Bone marrow (tissue), 2 donors: Measurements from ENCODE around the gene CENPB.
"Not testable (repeated sequence)": the region's sequence is repeated elsewhere in the genome, so short reads cannot be mapped to it uniquely, and the experiment has no call there.

Source experiments
- DNase-seq, 2 donors: peaks; one replicate each; lab custom pipeline; 2025; lab: John Stamatoyannopoulos, UW

Gene CENPB

DNA sequence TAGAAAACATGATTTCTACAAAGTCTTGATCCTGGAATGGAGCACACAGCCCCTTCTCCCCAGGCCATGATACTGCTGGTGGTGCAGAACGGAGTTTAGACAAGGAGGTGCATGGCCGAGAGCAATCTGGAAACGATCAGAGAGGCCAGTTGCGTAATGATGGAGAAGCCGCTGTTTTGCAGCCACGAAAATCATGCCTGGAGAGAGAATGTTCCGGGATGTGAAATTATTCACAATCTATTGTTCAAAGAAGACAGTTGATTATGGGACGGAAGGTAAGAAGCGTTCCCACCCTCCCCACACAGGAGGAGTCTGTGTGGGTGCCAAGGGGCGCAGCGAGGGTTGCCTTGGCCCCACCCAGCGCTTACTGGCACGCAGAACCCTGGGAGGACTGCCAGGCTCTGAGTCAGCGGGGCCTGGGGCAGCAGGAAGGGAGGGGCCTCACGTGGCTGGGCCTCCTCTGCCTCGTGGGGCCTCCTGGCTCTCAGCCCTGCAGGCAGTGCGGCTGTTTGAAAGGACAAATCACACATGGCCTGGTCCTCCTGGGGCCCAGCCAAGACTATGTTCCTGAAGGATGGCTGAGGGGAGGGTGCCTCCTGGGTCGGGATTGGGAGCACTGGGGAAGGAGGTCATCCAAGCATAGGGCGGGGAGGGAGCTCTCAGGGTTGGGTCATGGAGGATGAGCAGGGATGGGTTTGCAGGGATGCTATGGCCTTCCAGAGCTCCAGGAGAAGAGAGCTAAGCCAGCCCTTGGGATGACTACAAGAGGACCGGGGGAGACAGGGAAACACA is 25.1 kb upstream of the CENPB start:
- DNase-seq = peak; percentile 83 to 89

DNA sequence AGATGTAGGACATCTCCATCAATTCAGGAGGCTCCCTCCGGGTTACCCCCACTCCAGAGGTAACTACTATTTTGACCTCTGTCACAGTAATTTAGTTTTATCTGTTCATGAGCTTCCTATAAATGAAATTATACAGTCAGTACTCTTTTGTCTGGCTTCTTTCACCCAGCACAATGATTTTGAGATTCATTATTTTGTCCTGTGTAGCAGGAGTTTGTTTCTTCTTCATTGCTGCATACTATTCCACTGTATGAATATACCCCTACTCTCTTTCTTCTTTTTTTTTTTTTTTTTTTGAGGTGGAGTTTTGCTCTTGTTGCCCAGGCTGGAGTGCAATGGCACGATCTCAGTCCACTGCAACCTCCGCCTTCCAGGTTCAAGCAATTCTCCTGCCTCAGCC is 22.0 kb upstream of the CENPB start:
- no peak for DNase-seq

DNA sequence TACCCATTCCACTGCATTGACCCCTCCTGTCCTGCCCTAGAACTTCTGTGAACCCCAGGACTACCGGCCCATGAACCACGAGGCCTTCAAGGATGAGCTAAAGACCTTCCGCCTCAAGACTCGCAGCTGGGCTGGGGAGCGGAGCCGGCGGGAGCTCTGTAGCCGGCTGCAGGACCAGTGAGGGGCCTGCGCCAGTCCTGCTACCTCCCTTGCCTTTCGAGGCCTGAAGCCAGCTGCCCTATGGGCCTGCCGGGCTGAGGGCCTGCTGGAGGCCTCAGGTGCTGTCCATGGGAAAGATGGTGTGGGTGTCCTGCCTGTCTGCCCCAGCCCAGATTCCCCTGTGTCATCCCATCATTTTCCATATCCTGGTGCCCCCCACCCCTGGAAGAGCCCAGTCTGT is 18.2 kb upstream of the CENPB start:
- DNase-seq = no peak

DNA sequence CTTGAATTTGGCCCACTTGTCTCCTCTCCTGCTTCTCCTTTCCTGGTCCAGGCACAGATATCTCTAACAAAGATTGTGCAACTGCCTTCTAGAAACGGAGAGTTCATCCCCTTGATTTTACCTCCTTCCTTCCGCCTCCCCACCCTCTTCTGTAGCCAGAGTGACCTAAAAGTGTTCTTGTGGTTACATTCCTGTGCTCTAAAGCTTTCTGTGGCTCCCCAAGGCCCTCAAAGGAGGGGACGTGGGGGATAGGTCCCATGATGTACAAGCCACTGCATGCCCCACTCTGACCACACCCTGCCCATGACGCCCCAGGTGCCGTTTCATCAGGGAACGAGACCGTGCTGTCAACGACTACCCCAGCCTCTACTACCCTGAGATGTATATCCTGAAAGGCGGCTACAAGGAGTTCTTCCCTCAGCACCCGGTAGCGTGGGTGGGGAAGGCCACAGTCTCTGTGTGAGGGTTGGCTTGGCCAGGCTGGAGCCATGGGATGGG is 17.8 kb upstream of the CENPB start:
- DNase-seq = no peak

DNA sequence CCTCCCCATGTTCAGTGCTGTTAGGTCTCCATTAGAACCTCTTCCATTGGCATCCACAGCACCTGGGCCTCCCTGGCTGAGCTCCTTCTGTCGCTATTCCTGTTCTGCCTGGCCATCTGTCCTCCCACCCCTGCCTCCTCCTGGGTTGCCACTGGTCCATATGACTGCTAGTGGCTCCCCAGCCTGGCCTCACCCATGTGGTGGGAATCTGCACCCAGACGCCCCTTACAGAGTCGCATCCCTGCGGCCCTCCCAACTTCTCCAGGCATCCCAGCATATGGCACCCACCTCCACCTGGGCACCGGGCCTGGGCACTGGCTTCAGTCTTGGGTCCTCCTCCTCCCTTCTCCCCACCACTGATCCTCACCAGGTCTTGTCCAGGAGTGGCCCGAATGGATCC is 17.3 kb upstream of the CENPB start:
- no peak for DNase-seq

DNA sequence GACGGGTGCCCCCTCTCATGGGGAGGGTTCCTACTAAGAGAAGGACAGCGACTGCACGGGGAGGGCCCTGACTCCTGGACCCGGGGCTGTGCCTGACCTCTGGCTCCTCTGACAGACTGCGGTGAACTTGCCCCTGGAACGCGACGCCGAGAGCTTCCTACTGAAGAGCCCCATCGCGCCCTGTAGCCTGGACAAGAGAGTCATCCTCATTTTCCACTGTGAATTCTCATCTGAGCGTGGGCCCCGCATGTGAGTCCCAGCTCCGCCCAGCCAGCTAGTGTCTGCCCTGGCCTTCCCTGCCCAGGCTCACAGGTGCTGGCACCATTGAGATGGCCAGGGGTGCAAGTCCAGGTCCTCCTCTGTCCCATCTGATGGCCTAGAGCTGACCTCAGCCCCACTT is 16.7 kb upstream of the CENPB start:
- DNase-seq = no peak

DNA sequence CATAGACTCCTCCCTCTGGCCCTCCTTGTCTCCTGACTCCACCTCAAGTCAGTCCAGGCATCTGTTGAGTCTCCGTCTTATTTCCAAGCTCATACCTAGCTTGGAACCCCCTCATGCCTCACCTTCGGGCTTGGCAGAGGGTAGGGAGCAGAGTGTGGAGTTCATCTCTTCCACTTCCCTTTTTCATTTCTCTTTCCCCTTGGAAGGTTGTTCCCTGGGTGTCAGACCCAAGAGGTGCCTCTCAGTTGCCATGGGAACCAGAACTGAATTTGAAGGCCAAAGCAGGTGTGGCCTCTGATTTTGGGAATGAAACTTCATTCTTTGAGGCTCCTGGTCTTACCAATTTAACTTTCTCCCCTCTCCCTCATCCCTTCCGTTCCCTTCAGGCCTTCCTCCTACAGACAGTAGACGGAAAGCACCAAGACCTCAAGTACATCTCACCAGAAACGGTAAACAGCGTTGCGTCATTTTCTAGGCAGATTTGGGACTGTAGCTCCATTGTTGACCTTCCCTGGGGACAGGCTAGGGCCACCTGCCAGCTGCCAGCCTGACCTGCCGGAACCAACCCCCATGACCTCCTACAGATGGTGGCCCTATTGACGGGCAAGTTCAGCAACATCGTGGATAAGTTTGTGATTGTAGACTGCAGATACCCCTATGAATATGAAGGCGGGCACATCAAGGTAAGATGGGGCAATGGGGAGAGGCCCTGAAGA is 16.1 kb upstream of the CENPB start:
- DNase-seq = no peak

DNA sequence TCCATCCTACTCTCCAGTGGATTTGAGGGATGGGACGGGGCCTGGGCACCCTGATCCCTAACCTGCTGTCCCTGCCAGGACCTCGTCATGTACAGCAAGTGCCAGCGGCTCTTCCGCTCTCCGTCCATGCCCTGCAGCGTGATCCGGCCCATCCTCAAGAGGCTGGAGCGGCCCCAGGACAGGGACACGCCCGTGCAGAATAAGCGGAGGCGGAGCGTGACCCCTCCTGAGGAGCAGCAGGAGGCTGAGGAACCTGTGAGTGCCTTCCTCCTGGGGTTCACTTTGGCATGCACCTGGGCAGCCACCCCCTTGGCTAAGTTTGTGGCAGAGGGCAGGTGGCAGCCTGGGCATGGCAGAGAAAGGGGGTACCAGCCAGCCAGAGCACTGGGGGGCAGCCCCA is 15.3 kb upstream of the CENPB start:
- no peak for DNase-seq

DNA sequence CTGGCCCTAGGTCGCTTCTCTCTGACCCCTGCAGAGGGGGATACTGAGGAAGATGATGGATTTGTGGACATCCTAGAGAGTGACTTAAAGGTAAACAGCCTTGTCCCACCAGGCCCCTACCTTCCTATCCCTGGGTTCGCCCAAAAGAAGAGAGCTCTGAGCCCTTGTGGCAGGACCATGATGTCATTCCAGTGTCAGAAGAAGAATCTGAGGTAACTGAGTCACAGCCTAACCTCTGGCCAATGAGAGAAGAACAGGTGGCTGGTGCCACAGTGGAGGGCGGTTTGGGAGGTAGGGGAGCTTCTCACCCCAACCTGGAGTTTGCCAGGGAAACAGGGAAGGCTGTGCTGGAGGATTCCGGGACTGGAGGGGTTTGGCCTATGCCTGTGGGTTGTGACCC is 14.8 kb upstream of the CENPB start:
- no peak for DNase-seq

DNA sequence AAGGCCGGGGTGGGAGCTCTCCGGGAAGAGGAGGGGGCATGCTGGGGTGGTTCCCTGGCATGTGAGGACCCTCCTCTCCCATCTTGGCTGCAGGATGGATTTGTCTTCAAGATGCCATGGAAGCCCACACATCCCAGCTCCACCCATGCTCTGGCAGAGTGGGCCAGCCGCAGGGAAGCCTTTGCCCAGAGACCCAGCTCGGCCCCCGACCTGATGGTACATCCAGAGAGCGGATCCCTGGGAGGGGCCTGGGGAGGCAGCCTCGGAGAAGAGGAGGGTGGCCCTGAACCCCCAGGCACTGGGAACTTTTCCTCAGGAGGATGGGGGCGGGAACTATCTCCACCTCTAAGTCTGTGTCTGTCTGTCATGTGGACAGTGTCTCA is 14.3 kb upstream of the CENPB start:
- no peak for DNase-seq

DNA sequence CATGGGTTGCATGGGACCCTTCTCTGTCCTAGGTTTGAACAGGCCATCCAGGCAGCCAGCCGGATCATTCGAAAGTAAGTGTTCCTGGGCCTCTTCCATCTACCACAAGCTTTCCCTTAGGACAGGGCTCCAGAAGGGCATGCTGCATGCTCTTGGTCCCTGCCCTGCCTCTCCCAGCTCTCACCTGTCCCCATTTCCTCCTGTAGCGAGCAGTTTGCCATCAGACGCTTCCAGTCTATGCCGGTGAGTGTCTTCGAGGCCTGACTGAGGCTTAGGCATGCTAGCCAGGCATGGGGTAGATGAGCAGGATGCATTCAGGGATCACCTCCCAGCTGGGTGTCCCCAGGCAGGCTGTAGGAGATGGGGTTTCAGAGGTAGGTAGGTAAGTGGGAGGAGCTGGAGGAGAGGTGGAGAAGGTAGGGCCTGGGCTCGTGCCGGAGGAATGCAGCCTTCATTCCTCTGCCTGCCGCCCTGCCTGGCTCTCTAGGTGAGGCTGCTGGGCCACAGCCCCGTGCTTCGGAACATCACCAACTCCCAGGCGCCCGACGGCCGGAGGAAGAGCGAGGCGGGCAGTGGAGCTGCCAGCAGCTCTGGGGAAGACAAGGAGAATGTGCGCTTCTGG is 13.8 kb upstream of the CENPB start:
- DNase-seq = no peak

DNA sequence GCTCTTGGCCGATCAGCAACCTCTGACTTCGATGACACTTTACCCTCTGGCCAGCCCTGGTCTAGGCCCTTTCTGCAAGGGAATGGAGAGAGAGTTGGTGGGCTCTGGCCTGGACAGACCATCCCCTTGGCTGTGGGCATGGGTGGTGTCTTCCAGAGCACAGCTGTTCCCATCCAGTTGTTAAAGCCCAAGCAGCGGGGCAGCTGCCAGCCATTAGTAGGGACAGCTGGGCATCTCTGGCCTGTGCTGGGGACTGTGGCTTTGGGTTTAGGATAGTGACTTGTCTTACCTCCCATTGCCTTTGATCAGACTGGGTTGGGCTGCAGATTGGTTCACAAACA is 12.3 kb upstream of the CENPB start:
- no peak for DNase-seq

DNA sequence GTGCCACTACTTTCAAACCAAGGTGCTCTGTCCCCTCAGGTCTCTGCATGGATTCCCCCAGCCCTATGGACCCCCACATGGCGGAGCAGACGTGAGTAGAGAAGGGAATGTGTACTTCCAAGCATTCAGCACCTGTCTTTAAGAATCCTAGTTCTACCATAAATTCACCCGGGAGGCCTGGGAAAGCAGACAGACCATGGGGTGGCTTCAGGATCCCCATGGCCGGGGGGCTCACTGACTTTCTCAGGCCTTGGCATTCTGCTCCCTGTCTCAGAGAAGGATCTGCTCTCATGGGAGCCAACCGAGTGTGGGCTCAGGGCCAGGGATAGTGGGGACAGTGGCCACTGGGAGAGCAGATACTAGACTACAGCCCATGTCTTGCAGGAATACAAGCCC is 11.8 kb upstream of the CENPB start:
- no peak for DNase-seq

DNA sequence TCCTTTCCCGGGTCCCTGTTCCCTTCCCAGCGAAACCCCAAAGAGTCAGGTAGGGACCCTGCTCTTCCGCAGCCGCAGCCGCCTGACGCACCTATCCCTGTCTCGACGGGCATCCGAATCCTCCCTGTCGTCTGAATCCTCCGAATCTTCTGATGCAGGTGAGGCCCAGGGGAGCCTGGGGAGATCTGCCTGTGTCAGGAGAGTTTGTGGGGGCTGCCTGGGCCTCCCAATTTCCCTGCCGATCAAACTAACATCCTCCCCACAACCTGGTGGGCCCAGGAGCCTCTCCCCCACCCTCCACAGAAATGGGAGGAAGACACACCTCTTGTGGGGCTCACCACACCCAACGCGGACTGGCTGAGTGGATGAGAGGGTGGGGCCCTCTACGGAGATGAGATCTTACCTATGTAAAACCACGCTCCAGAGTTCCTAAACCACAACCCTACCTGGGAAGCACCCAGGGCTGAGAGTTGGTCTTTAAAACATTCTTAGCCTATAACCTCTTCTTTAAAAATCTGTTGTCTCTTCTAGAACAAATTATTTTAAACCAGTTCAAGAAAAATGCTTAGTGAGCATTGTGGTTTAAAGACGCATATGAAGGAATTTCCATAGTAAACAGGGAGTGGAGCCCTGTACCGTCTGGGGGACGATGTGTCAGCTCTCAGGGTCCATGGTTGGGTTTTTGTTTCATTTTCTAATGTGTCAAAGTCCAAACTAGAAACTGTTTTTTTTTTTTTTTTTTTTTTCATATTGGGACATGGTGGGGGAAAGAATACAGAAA is 11.2 kb upstream of the CENPB start:
- no peak for DNase-seq

DNA sequence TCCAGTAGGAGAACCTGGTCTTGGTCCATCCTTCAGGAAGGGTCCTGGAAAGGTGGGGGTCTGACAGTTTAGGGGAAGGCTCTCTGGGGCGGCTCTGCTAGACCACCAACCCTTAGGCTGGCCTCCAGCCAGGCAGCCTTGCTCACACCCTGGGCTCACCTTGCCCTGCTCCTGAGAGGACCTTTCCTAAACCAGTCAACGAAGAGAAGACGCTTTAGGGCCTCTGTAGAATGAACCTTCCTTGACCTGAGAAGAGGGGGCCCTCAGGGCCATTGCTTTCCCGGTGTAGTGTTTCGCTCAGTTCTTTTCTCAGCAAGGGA is 10.6 kb upstream of the CENPB start:
- DNase-seq = no peak

DNA sequence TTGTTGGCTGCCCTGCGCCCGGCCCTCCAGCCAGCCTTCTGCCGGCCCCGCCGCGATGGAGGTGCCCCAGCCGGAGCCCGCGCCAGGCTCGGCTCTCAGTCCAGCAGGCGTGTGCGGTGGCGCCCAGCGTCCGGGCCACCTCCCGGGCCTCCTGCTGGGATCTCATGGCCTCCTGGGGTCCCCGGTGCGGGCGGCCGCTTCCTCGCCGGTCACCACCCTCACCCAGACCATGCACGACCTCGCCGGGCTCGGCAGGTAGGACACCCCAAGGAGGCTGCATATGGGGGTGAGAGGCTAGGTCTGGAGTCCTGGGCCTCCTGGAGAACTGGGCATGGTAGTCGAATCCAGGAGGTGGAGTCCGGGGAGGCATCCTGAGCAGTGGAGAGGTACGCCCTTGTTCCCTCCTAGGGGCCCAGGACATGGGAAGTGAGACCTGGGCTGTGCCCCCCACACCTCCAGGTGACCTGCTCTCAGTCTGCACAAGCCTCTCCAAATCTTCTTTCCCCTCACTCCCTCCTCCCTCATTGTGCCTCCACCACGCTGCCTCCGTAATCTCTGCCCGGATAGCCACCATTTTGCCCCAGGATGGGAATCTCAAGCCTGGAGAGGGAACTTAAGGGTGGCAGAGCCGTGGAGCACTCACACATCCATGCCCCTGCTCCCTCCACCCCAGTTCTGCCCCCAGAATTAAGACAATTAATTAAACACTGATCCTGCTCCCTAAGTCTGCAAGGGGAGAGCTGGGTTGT is 10.1 kb upstream of the CENPB start:
- no peak for DNase-seq

DNA sequence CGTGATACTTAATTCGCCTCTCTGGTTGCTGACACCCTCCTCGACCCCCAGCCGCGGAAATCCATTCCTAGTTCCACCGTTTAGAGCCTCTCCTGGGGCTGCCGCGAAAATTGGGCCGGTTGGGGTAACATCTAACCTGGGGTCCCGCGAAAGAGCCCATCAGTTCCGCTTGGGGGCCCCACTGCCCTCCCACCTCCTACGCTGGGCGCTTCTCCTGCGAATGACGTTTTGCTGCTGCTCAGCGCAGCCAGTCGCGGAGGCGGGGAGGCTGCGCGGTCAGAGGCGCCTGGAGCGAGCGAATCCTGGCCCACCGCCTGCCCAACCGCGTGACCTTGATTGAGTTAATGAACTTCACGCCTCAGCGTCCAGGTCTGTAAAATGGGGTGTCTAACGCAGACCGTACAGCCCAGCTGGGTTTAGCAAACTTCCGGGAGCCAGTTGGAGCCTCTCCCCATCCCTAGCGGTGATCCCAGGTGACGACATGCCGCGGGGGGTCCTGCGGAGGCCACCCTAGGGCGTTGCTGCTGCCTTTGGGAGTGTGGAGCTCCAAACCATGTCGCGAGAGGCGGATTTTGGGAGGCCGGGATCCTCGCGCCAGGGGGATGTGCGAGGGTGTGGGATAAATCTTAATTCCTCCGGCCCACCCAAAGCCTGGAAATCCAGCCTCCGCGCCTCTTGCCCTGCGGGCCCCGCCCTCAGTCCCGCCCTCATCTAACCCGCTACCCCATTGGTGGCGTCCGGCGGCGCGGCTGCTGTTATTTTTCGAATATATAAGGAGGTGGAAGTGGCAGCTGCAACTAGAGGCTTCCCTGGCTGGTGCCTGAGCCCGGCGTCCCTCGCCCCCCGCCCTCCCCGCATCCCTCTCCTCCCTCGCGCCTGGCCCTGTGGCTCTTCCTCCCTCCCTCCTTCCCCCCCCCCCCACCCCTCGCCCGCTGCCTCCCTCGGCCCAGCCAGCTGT is 9.2 kb upstream of the CENPB start, which contains the start of gene CDC25B:
TSS of gene CDC25B (plus strand) at position 800 of the 958 bp plus-strand sequence. CDS start 222 bp downstream, outside the sequence.
- peak; percentile 53 to 79 for DNase-seq

DNA sequence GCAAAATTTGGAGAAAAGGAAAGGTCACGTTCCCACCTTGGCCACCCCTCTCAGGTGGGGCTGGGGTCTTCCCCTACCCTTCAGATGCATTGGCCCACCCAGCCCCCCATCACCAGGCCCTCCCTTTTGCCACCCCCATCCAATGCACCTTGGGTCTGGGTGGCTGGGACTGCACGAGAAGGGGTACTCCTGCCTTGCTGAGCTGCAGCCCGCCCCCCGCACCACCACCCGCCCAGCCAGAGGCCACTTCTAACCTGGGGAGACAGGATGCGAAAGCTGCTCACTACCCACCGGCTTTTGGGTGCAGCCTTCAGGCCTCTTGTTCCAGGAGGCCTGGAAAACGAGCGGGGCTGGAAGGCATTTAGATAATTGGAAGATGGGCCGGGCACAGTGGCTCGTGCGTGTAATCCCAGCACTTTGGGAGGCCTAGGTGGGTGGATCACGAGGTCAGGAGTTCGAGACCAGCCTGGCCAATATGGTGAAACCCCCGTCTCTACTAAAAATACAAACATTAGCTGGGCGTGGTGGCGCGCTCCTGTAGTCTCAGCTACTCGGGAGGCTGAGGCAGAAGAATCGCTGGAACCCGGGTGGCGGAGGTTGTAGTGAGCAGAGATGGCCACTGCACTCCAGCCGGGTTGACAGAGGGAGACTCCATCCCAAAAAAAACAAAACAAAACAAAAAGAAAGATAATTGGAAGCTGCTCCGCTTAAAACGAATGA is 8.3 kb upstream of the CENPB start:
- DNase-seq = no peak

DNA sequence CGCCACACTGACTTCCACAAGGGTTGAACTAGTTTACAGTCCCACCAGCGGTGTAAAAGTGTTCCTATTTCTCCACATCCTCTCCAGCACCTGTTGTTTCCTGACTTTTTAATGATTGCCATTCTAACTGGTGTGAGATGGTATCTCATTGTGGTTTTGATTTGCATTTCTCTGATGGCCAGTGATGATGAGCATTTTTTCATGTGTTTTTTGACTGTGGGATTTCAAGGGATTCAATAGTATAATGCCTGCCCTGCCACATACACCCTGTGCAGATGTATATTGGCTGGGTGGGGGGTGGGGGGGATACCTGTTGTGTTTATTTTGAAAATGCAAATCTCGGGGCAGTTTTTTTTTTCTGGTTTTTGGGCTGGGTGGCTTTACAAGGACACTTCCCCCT is 7.6 kb upstream of the CENPB start:
- DNase-seq = not testable (repeated sequence)

DNA sequence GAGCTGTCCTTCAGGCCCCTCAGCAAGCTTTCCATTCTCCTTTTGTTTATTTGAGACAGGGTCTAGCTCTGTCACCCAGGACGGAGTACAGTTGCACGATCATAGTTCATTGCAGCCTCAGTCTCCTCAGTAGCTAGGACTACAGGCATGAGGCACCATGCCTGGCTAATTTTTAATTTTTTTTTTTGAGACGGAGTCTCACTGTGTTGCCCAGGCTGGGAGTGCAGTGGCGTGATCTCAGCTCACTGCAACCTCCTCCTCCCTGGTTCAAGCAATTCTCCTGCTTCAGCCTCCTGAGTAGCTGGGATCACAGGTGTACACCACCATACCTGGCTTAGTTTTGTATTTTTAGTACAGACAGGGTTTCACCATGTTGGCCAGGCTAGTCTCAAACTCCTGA is 2.7 kb upstream of the CENPB start:
- not testable (repeated sequence) for DNase-seq
